Measurements from ENCODE around the gene KLF2.

Gene KLF2

GRCh38 chr19:16320987-16321386, 3.6 kb upstream of the KLF2 start:
- H3K4me3 ChIP-seq (ENCODE audit: control insufficient read depth, low read depth, low read length), result no peak overlapping the region
- DNase-seq (ENCODE audit: low read depth), result no peak
- no peak for TF ChIP-seq CTCF (IDR thresholded peaks at IDR 0.05; ENCODE audit: control insufficient read depth, insufficient read depth, low read depth, low read length, missing control alignments)

DNA sequence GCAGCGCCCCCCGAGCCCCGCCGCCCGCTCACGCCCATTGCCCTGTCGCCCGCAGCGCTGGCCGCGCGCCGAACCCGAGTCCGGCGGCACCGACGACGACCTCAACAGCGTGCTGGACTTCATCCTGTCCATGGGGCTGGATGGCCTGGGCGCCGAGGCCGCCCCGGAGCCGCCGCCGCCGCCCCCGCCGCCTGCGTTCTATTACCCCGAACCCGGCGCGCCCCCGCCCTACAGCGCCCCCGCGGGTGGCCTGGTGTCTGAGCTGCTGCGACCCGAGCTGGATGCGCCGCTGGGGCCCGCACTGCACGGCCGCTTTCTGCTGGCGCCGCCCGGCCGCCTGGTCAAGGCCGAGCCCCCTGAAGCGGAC, 518 bp downstream of the KLF2 start:
- peak overlapping the region; percentile 89 for H3K4me3 ChIP-seq (ENCODE audit: control insufficient read depth, low read depth, low read length)
- DNase-seq (ENCODE audit: low read depth), result no peak
- TF ChIP-seq CTCF (IDR thresholded peaks at IDR 0.05; ENCODE audit: control insufficient read depth, insufficient read depth, low read depth, low read length, missing control alignments), result no peak

DNA sequence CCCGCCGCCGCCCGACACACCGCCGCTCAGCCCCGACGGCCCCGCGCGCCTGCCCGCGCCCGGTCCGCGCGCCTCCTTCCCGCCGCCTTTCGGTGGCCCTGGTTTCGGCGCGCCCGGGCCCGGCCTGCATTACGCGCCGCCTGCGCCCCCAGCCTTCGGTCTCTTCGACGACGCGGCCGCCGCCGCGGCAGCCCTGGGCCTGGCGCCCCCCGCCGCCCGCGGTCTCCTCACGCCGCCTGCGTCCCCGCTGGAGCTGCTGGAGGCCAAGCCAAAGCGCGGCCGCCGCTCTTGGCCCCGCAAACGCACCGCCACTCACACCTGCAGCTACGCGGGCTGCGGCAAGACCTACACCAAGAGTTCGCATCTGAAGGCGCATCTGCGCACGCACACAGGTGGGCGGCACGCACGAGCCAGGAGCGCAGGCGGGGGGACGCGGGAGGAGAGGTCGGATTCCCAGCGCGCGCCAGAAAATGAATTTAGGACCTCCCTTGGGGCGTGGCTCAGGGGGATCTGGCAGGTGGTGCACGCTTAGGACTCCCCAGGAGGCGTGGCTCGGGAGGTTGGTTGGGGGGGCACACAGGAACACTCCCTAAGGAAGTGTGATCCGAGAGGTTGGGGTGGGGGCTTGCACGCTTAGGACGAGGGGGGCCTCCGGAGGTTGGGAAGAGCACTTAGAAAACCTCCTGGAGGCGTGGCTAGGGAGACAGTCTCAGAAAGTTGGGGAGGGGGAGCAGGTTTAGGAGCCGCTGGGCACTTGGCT, 1.2 kb downstream of the KLF2 start:
- TF ChIP-seq CTCF (IDR thresholded peaks at IDR 0.05; ENCODE audit: control insufficient read depth, insufficient read depth, low read depth, low read length, missing control alignments), result no peak

DNA sequence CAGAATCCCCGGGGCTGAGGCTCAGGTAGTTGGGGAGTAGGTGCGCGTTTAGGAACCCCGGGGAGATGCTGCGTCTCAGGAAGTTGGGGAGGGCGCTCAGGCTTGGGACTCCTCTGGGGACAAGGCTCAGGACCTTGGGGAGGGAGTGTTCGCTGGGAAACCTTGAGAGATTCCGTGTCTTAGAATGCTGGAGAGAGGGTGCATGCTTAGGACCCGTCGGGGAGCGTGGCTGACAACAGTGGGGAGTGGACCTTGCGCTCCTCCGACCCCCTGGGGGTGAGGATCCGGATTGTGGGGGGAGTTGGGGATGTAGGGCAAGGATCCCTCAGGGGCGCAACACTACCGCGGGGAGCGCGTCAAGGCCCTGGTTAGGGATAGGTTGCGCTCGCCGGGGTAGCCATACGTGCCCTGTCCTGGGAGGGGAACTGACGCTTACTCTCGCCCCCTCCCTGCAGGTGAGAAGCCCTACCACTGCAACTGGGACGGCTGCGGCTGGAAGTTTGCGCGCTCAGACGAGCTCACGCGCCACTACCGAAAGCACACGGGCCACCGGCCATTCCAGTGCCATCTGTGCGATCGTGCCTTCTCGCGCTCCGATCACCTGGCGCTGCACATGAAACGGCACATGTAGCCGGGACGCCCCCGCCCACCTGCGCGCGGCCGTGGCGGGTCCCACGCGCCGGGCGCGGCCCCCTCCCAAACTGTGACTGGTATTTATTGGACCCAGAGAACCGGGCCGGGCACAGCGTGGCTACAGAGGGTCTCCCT, 2.0 kb downstream of the KLF2 start:
- no peak for TF ChIP-seq CTCF (IDR thresholded peaks at IDR 0.05; ENCODE audit: control insufficient read depth, insufficient read depth, low read depth, low read length, missing control alignments)
- peak overlapping the region; percentile 89 for H3K4me3 ChIP-seq (ENCODE audit: control insufficient read depth, low read depth, low read length)
- DNase-seq (ENCODE audit: low read depth), result no peak

More for the DNA sequence above, 1.2 kb downstream of the KLF2 start:
- no peak for DNase-seq (ENCODE audit: low read depth)
- peak overlapping the region; percentile 89 for H3K4me3 ChIP-seq (ENCODE audit: control insufficient read depth, low read depth, low read length)

DNA sequence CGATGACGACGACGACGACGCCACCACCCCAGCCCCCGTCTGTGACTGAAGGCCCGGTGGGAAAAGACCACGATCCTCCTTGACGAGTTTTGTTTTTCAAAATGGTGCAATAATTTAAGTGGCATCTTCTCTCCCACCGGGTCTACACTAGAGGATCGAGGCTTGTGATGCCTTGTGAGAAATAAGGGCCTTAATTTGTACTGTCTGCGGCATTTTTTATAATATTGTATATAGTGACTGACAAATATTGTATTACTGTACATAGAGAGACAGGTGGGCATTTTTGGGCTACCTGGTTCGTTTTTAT, 2.5 kb downstream of the KLF2 start:
- no peak for DNase-seq (ENCODE audit: low read depth)
- peak overlapping the region; percentile 89 for H3K4me3 ChIP-seq (ENCODE audit: control insufficient read depth, low read depth, low read length)
- no peak for TF ChIP-seq CTCF (IDR thresholded peaks at IDR 0.05; ENCODE audit: control insufficient read depth, insufficient read depth, low read depth, low read length, missing control alignments)

- TF ChIP-seq CTCF (IDR thresholded peaks at IDR 0.05; ENCODE audit: control insufficient read depth, insufficient read depth, low read depth, low read length, missing control alignments), result no peak
- H3K4me3 ChIP-seq (ENCODE audit: control insufficient read depth, low read depth, low read length), result peak overlapping the region; percentile 12
- DNase-seq (ENCODE audit: low read depth), result no peak
These were observed 2.9 kb downstream of the KLF2 start for GRCh38 chr19:16327501-16327900.

Data from AG09309 (cell line).